IPS-20b (cell line): Measurements from ENCODE around the gene TNXB.
"Not testable (repeated sequence)": the region's sequence is repeated elsewhere in the genome, so short reads cannot be mapped to it uniquely, and the experiment has no call there.

Experiments
- H3K27ac ChIP-seq: one replicate; pipeline ENCODE4 v1.5.1; 2013; ENCODE audit warnings: low read length
- H3K27me3 ChIP-seq: 2 replicates; pipeline ENCODE4 v1.6.1; 2013; ENCODE audit warnings: mild to moderate bottlenecking, low read length, inconsistent platforms; ENCODE audit not compliant: insufficient read depth
- H3K36me3 ChIP-seq: 2 replicates; pipeline ENCODE4 v1.6.1; 2013; ENCODE audit warnings: low read depth, mild to moderate bottlenecking, inconsistent platforms, low read length, moderate library complexity; ENCODE audit not compliant: insufficient read depth
- H3K4me1 ChIP-seq: 2 replicates; pipeline ENCODE4 v1.6.1; 2013; ENCODE audit warnings: mild to moderate bottlenecking, control low read depth, inconsistent platforms, low read length, moderate library complexity; ENCODE audit not compliant: insufficient read depth
- H3K4me3 ChIP-seq: 2 replicates; pipeline ENCODE4 v1.5.1; 2013; ENCODE audit warnings: mild to moderate bottlenecking, low read length, inconsistent platforms
- H3K9ac ChIP-seq: 2 replicates; pipeline ENCODE4 v1.6.1; 2013; ENCODE audit warnings: low read depth, mild to moderate bottlenecking, inconsistent platforms, low read length, moderate library complexity
- H3K9me3 ChIP-seq: 2 replicates; pipeline ENCODE4 v1.6.1; 2013; ENCODE audit warnings: mild to moderate bottlenecking, low read depth, low read length, inconsistent platforms; ENCODE audit not compliant: insufficient read depth

The TNXB gene

GRCh38 chr6:32105433-32105832 lies 3.7 kb downstream of the TNXB start:
- Histone ChIP-seq H3K27ac (no peak overlapping the region), H3K9ac (no peak overlapping the region), H3K27me3 (peaks cover 39% of the 10 kb centered on the region), H3K4me1 (peaks cover 8% of the 10 kb centered on the region; the same call in 1 of the 2 replicates), H3K36me3 (no peaks in the 10 kb centered on the region), H3K9me3 (no peaks in the 10 kb centered on the region), H3K4me3 (no peak overlapping the region)

GRCh38 chr6:32102255-32102654 lies 6.9 kb downstream of the TNXB start:
- Histone ChIP-seq H3K9me3 (no peaks in the 10 kb centered on the region), H3K27me3 (peaks cover 10% of the 10 kb centered on the region), H3K4me1 (no peaks in the 10 kb centered on the region), H3K36me3 (no peaks in the 10 kb centered on the region), H3K4me3 (no peak overlapping the region), H3K27ac (no peak overlapping the region), H3K9ac (no peak overlapping the region)

- H3K9ac ChIP-seq, H3K4me1 ChIP-seq, H3K36me3 ChIP-seq, H3K27ac ChIP-seq, H3K9me3 ChIP-seq, H3K4me3 ChIP-seq, H3K27me3 ChIP-seq: not testable (repeated sequence)
Observed at GRCh38 chr6:32100251-32100650, 8.9 kb downstream of the TNXB start.

- no peaks in the 10 kb centered on the region for H3K27me3 ChIP-seq
- H3K4me3 ChIP-seq = no peak overlapping the region
- H3K36me3 ChIP-seq = no peaks in the 10 kb centered on the region
- H3K4me1 ChIP-seq = no peaks in the 10 kb centered on the region
- no peak overlapping the region for H3K9ac ChIP-seq
- no peaks in the 10 kb centered on the region for H3K9me3 ChIP-seq
- H3K27ac ChIP-seq = no peak overlapping the region
Observed at GRCh38 chr6:32097364-32097763, 11.8 kb downstream of the TNXB start.

GRCh38 chr6:32096394-32097258 lies 12.5 kb downstream of the TNXB start:
- Histone ChIP-seq H3K4me1 (no peaks in the 10 kb centered on the region), H3K9me3 (no peaks in the 10 kb centered on the region), H3K36me3 (no peaks in the 10 kb centered on the region), H3K27ac (no peak overlapping the region), H3K9ac (no peak overlapping the region), H3K27me3 (no peaks in the 10 kb centered on the region), H3K4me3 (no peak overlapping the region)

GRCh38 chr6:32096087-32096393 lies 13.1 kb downstream of the TNXB start:
- H3K27me3 ChIP-seq = no peaks in the 10 kb centered on the region

GRCh38 chr6:32095338-32096086 lies 13.6 kb downstream of the TNXB start:
- Histone ChIP-seq H3K4me1 (no peaks in the 10 kb centered on the region), H3K36me3 (no peaks in the 10 kb centered on the region), H3K27ac (no peak overlapping the region), H3K9me3 (no peaks in the 10 kb centered on the region), H3K4me3 (no peak overlapping the region), H3K27me3 (no peaks in the 10 kb centered on the region), H3K9ac (no peak overlapping the region)

More at GRCh38 chr6:32096087-32096393, 13.1 kb downstream of the TNXB start:
- H3K9me3 ChIP-seq = no peaks in the 10 kb centered on the region
- no peak overlapping the region for H3K4me3 ChIP-seq
- no peak overlapping the region for H3K9ac ChIP-seq
- no peak overlapping the region for H3K27ac ChIP-seq
- no peaks in the 10 kb centered on the region for H3K4me1 ChIP-seq
- no peaks in the 10 kb centered on the region for H3K36me3 ChIP-seq

- Histone ChIP-seq H3K36me3 (no peaks in the 10 kb centered on the region), H3K9ac (no peak overlapping the region), H3K9me3 (no peaks in the 10 kb centered on the region), H3K27me3 (no peaks in the 10 kb centered on the region), H3K27ac (no peak overlapping the region), H3K4me1 (no peaks in the 10 kb centered on the region; the same call in 1 of the 2 replicates), H3K4me3 (no peak overlapping the region)
Observed at GRCh38 chr6:32092760-32093497, 16.2 kb downstream of the TNXB start.

- Histone ChIP-seq H3K4me3 (no peak overlapping the region), H3K27ac (no peak overlapping the region), H3K27me3 (peaks cover 17% of the 10 kb centered on the region), H3K36me3 (no peaks in the 10 kb centered on the region), H3K9ac (no peak overlapping the region), H3K9me3 (no peaks in the 10 kb centered on the region), H3K4me1 (peaks cover 4% of the 10 kb centered on the region; the same call in 1 of the 2 replicates)
Observed at GRCh38 chr6:32089082-32089828, 19.9 kb downstream of the TNXB start.

- Histone ChIP-seq H3K9me3 (no peaks in the 10 kb centered on the region), H3K27me3 (peaks cover 17% of the 10 kb centered on the region), H3K4me3 (peak overlapping the region; percentile 49; the same call in 1 of the 2 replicates), H3K9ac (no peak overlapping the region), H3K36me3 (no peaks in the 10 kb centered on the region), H3K4me1 (peaks cover 4% of the 10 kb centered on the region; the same call in 1 of the 2 replicates), H3K27ac (no peak overlapping the region)
Observed at GRCh38 chr6:32088487-32089049, 20.6 kb downstream of the TNXB start.
